K562 (cell line): ENCODE data around the gene CRAMP1. TPM values are rescaled to one million over a fixed set of nuclear protein-coding genes. Genes with fewer than 3 reads are reported as not detected.

Experiments used
- ATF7 ChIP-seq: fragments of 450-650 bp; IDR thresholded peaks from 2 replicates; pipeline ENCODE4 v1.7.1; 2014; ENCODE audit warnings: mild to moderate bottlenecking, moderate library complexity
- FOXA1 ChIP-seq: fragments of 450-650 bp; IDR thresholded peaks from 2 replicates; pipeline ENCODE4 v1.6.1; 2016; ENCODE audit warnings: mild to moderate bottlenecking, borderline replicate concordance
- NFXL1 ChIP-seq: fragments of 450-650 bp; formaldehyde crosslinking; IDR thresholded peaks from 2 replicates; pipeline ENCODE4 v1.4.0; 2021; ENCODE audit warnings: mild to moderate bottlenecking
- NR4A1 ChIP-seq, 2 experiments: fragments of 250-450 bp in 1 of 2; fragments of 450-650 bp in 1 of 2; sonication (Bioruptor Pico) in 1 of 2; IDR thresholded peaks; 2 replicates each; pipeline versions ENCODE4 v1.4.0 to v1.6.1; 2016 to 2020; ENCODE audit warnings: mild to moderate bottlenecking in 2 of 2, missing compliant biosample characterization in 1 of 2, missing genetic modification characterization in 1 of 2, moderate library complexity in 1 of 2
- POLR2B ChIP-seq: fragments of 450-650 bp; IDR thresholded peaks from 2 replicates; pipeline ENCODE4 v1.6.1; 2018; ENCODE audit warnings: low read depth; ENCODE audit not compliant: partially characterized antibody
- PURB ChIP-seq: sonication (generic); formaldehyde crosslinking; IDR thresholded peaks from 2 replicates; pipeline ENCODE4 v1.9.0; 2021; ENCODE audit warnings: low read depth, mild to moderate bottlenecking, missing genetic modification reagents
- SIRT6 ChIP-seq: IDR thresholded peaks from one replicate; pipeline ENCODE4 v1.6.1; 2012; ENCODE audit warnings: low read depth, mild to moderate bottlenecking, control low read depth, inconsistent platforms, low read length, moderate library complexity
- TARDBP ChIP-seq: fragments of 450-650 bp; IDR thresholded peaks from 2 replicates; pipeline ENCODE4 v1.6.1; 2016
- USF1 ChIP-seq: sonication (generic); formaldehyde crosslinking; IDR thresholded peaks from 2 replicates; pipeline ENCODE4 v1.9.0; 2022; ENCODE audit warnings: mild to moderate bottlenecking, missing genetic modification reagents
- ZNF408 ChIP-seq: fragments of 250-450 bp; sonication (Bioruptor Pico); IDR thresholded peaks from 2 replicates; pipeline ENCODE4 v1.4.0; 2020; ENCODE audit warnings: low read depth, mild to moderate bottlenecking, moderate library complexity
- ZNF696 ChIP-seq: fragments of 250-450 bp; sonication (Bioruptor Pico); conservative IDR thresholded peaks from 2 replicates; pipeline ENCODE4 v1.4.0; 2020; ENCODE audit warnings: mild to moderate bottlenecking, moderate library complexity
- polyA plus RNA-seq, 8 experiments: library from polyadenylated mRNA; depleted of rRNA in 4 of 8; stranded (reverse) in 5 of 8; unstranded in 3 of 8; fragments of >200 nt; fragmentation: Nextera tagmentation in 2 of 8; fragmentation: Illumina TruSeq in 1 of 8; extraction: Ambion mirVana in 2 of 8; extraction: Trizol in 1 of 8; gene quantifications; 2 replicates each; pipeline versions ENCODE4 v1.2.1 to v1.2.3, GENCODE V29; 2011 to 2014; ENCODE audit warnings: inconsistent platforms in 1 of 8, missing spikeins in 1 of 8
- total RNA-seq, 7 experiments: library from RNA; depleted of rRNA in 6 of 7; stranded (reverse); fragments of >200 nt in 6 of 7; fragmentation: Illumina TruSeq in 2 of 7; extraction: Trizol in 2 of 7; gene quantifications; 2 replicates each; pipeline versions ENCODE4 v1.2.1 to v1.2.3, GENCODE V29; 2011 to 2021; ENCODE audit warnings: low replicate concordance in 1 of 7
- TF ChIP-seq, protein P1 (sequence below), 3 experiments: fragments of 200-800 bp in 1 of 3; sonication (Bioruptor generic) in 1 of 3; sonication (generic) in 1 of 3; formaldehyde crosslinking in 1 of 3; IDR thresholded peaks; 2 replicates each; pipeline versions ENCODE4 v1.6.1 to v1.8.0; 2016 to 2022; ENCODE audit warnings: mild to moderate bottlenecking in 2 of 3, missing compliant biosample characterization in 2 of 3, missing genetic modification characterization in 2 of 3, missing genetic modification reagents in 1 of 3
- TF ChIP-seq, protein P2 (sequence below): sonication (generic); formaldehyde crosslinking; IDR thresholded peaks from 2 replicates; pipeline ENCODE4 v1.8.1; 2023; ENCODE audit warnings: mild to moderate bottlenecking, missing genetic modification reagents
- TF ChIP-seq, protein P3 (sequence below), 2 experiments: IDR thresholded peaks in 1 of 2; conservative IDR thresholded peaks in 1 of 2; 2 replicates each; pipeline ENCODE4 v1.6.1; 2016; ENCODE audit warnings: low read depth in 2 of 2, mild to moderate bottlenecking in 1 of 2, missing compliant biosample characterization in 1 of 2, missing genetic modification characterization in 1 of 2, moderate library complexity in 1 of 2
- TF ChIP-seq, protein P4 (sequence below), 2 experiments: fragments of 150-350 bp in 1 of 2; IDR thresholded peaks; 2 replicates each; pipeline ENCODE4 v1.6.1; 2012 to 2016; ENCODE audit warnings: low read depth in 2 of 2, low read length in 2 of 2, mild to moderate bottlenecking in 1 of 2, moderate library complexity in 1 of 2

The CRAMP1 gene
- total and polyA plus RNA-seq, 9 of the 15 experiments (the other 6 are each of a cell fraction or from before 2014, with no cell fraction given), result 0.52 to 20.8 (median 7.5) TPM

DNA sequence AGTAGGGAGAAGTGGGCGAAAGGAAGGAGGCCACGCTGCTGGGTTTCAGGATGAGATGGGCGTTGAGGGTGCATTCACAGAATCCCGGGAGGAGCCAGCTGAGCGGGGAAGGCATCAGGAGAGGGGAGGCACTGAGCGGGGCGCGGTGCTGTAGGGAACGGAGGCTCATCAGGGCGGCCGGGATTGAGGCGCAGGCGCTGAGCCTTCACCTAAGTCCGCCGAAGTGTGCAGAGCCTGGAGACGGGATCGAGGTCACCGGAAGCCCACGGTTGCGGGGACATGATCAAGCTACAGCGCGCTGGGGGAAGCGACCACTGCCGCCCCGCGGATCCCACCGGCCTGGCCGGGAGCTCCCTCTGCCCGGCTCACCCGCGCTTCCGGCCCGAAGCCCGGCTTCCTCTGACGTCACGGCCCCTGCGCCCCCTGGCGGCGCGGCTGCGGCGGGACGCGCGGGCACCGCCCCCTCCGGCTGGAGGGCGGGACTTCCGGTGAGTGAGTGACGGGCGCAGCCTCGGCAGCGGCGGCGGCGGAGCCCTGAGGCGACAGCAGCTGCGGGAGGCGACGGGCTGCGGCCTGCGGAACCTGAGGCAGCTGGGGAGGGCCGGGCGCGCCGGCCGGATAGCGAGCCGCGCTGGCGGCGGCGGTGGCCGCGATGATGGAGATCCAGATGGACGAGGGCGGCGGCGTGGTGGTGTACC, 93.7 kb downstream of the CRAMP1 start, which contains the start of gene MAPK8IP3 (continued):
- TF ChIP-seq, protein P1, sequence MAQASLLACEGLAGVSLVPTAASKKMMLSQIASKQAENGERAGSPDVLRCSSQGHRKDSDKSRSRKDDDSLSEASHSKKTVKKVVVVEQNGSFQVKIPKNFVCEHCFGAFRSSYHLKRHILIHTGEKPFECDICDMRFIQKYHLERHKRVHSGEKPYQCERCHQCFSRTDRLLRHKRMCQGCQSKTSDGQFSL (CRISPR knock-in tag; IDR thresholded peaks at IDR 0.05), result peak; percentile 74
- TF ChIP-seq, protein P1 (tag; IDR thresholded peaks at IDR 0.05), result no peak
- TF ChIP-seq, protein P2, sequence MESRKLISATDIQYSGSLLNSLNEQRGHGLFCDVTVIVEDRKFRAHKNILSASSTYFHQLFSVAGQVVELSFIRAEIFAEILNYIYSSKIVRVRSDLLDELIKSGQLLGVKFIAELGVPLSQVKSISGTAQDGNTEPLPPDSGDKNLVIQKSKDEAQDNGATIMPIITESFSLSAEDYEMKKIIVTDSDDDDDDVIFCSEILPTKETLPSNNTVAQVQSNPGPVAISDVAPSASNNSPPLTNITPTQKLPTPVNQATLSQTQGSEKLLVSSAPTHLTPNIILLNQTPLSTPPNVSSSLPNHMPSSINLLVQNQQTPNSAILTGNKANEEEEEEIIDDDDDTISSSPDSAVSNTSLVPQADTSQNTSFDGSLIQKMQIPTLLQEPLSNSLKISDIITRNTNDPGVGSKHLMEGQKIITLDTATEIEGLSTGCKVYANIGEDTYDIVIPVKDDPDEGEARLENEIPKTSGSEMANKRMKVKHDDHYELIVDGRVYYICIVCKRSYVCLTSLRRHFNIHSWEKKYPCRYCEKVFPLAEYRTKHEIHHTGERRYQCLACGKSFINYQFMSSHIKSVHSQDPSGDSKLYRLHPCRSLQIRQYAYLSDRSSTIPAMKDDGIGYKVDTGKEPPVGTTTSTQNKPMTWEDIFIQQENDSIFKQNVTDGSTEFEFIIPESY, result peak; percentile 40; the same call in 1 of the 2 replicates
- TF ChIP-seq PURB (CRISPR knock-in tag) (no peak), TARDBP (peak; percentile 81; the same call in 1 of the 2 replicates), ZNF408 (CRISPR knock-in tag) (no peak), POLR2B (peak; percentile 83), ZNF696 (CRISPR knock-in tag) (no peak), NR4A1 (CRISPR knock-in tag; IDR thresholded peaks at IDR 0.05) (0 out of 2 replicates have a peak, but pooled peaks have one; percentile 15), NR4A1 (tag; IDR thresholded peaks at IDR 0.05) (no peak; the same call in 1 of the 2 replicates), NFXL1 (no peak), ATF7 (peak; percentile 97), FOXA1 (no peak), USF1 (CRISPR knock-in tag) (no peak), SIRT6 (no peak)
- TF ChIP-seq, protein P3, sequence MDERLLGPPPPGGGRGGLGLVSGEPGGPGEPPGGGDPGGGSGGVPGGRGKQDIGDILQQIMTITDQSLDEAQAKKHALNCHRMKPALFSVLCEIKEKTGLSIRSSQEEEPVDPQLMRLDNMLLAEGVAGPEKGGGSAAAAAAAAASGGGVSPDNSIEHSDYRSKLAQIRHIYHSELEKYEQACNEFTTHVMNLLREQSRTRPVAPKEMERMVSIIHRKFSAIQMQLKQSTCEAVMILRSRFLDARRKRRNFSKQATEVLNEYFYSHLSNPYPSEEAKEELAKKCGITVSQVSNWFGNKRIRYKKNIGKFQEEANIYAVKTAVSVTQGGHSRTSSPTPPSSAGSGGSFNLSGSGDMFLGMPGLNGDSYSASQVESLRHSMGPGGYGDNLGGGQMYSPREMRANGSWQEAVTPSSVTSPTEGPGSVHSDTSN (CRISPR knock-in tag; IDR thresholded peaks at IDR 0.05; ENCODE audit: low read depth), result peak; percentile 85
- TF ChIP-seq, protein P3 (tag; conservative IDR thresholded peaks at IDR 0.05; ENCODE audit: low read depth), result no peak
- TF ChIP-seq, protein P4, sequence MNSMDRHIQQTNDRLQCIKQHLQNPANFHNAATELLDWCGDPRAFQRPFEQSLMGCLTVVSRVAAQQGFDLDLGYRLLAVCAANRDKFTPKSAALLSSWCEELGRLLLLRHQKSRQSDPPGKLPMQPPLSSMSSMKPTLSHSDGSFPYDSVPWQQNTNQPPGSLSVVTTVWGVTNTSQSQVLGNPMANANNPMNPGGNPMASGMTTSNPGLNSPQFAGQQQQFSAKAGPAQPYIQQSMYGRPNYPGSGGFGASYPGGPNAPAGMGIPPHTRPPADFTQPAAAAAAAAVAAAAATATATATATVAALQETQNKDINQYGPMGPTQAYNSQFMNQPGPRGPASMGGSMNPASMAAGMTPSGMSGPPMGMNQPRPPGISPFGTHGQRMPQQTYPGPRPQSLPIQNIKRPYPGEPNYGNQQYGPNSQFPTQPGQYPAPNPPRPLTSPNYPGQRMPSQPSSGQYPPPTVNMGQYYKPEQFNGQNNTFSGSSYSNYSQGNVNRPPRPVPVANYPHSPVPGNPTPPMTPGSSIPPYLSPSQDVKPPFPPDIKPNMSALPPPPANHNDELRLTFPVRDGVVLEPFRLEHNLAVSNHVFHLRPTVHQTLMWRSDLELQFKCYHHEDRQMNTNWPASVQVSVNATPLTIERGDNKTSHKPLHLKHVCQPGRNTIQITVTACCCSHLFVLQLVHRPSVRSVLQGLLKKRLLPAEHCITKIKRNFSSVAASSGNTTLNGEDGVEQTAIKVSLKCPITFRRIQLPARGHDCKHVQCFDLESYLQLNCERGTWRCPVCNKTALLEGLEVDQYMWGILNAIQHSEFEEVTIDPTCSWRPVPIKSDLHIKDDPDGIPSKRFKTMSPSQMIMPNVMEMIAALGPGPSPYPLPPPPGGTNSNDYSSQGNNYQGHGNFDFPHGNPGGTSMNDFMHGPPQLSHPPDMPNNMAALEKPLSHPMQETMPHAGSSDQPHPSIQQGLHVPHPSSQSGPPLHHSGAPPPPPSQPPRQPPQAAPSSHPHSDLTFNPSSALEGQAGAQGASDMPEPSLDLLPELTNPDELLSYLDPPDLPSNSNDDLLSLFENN (IDR thresholded peaks at IDR 0.05; ENCODE audit: low read depth in 2 of 2, low read length in 2 of 2), result peak in 1 of 2 experiments; percentile 64; a peak in 1 of 4 replicates
